Measurements from ENCODE around the gene SENP2.

Gene SENP2

DNA sequence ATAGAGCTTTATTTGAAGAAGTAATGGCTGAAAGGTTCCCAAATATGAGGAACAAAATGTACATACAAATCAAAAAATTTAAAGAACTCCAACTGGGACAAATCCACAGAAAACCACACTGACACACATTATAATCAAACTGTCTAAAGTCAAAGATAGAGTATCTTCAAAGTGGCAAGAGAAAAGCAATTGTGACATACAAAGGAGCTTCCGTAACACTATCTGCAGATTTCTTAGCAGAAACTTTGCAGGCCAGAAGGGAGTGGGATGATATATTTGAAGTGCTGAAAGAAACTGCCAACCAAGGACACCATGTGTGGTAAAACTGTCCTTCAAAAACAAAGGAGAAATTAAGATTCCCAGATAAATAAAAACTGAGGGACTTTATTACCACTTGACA lies 91.9 kb downstream of the SENP2 start:
- no peak for DNase-seq (ENCODE audit: low read depth, low spot score)

DNA sequence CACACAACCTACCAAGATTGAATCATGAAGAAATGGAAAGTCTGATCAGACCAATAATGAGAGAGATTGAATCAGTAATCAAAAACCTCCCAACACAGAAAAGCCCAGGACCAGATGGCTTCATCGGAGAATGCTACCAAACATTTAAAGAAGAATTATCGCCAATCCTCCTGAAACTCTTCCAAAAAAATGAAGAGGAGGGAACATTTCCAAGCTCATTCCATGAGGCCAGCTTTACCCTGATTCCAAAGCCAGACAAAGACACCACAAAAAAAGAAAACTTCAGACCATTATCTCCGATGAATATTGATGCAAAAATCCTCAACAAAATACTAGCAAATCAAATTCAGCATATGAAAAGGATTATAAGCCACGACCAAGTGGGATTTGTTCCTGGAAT lies 94.1 kb downstream of the SENP2 start:
- DNase-seq (ENCODE audit: low read depth, low spot score): no peak
